ENCODE data around the gene IRX5.
A peak's percentile ranks its signal among the peaks of the same experiment; 100 is the strongest.

The IRX5 gene

GRCh38 chr16:54930005-54930868 lies at the start of gene IRX5:
Gene IRX5 (plus strand): TSS chr16:54930865. CDS start chr16:54931199, 334 bp downstream.
- peak; percentile 80 to 92 (median 86) for DNase-seq

GRCh38 chr16:54882556-54882955 lies 48.1 kb upstream of the IRX5 start:
- no peak for DNase-seq

GRCh38 chr16:54883358-54883757 lies 47.3 kb upstream of the IRX5 start:
- DNase-seq, result no peak

- DNase-seq, result no peak
Observed at GRCh38 chr16:54886078-54886477, 44.6 kb upstream of the IRX5 start.

- no peak for DNase-seq
Observed at GRCh38 chr16:54890381-54890780, 40.3 kb upstream of the IRX5 start.

- DNase-seq, result peak in 1 of 3 experiments; percentile 24
Observed at GRCh38 chr16:54891346-54891745, 39.3 kb upstream of the IRX5 start.

GRCh38 chr16:54892981-54893380 lies 37.7 kb upstream of the IRX5 start:
- no peak for DNase-seq

GRCh38 chr16:54897930-54898329 lies 32.7 kb upstream of the IRX5 start:
- DNase-seq, result no peak

- DNase-seq, result no peak
Observed at GRCh38 chr16:54901606-54902005, 29.1 kb upstream of the IRX5 start.

GRCh38 chr16:54903047-54903446 lies 27.6 kb upstream of the IRX5 start:
- no peak for DNase-seq

GRCh38 chr16:54911079-54911478 lies 19.6 kb upstream of the IRX5 start:
- DNase-seq, result no peak

GRCh38 chr16:54912720-54913119 lies 17.9 kb upstream of the IRX5 start:
- no peak for DNase-seq

GRCh38 chr16:54921206-54921824 lies 9.3 kb upstream of the IRX5 start:
- DNase-seq, result peak; percentile 46 to 97 (median 66)

GRCh38 chr16:54923055-54923473 lies 7.6 kb upstream of the IRX5 start:
- peak in 1 of 3 experiments; percentile 3 for DNase-seq

GRCh38 chr16:54923988-54924387 lies 6.7 kb upstream of the IRX5 start:
- no peak for DNase-seq

GRCh38 chr16:54926166-54926838 lies 4.4 kb upstream of the IRX5 start:
- peak in 2 of 3 experiments; percentile 36 to 88 for DNase-seq

- DNase-seq, result peak; percentile 37 to 88 (median 46)
Observed at GRCh38 chr16:54927125-54928015, 3.3 kb upstream of the IRX5 start.

GRCh38 chr16:54928016-54928356 lies 2.7 kb upstream of the IRX5 start:
- DNase-seq, result peak in 2 of 3 experiments; percentile 31 to 56

GRCh38 chr16:54928411-54929089 lies 2.1 kb upstream of the IRX5 start:
- DNase-seq, result peak; percentile 63 to 72 (median 69)

GRCh38 chr16:54929090-54930004 lies 1.3 kb upstream of the IRX5 start:
- DNase-seq, result peak; percentile 96 to 99 (median 99)

- DNase-seq, result no peak
Observed at GRCh38 chr16:54930869-54931119, 129 bp downstream of the IRX5 start.

Data from NCI-H1417 (cell line).